ENCODE data around the gene SH3BP2.

The SH3BP2 gene

GRCh38 chr4:2879026-2879425 lies 86.1 kb downstream of the SH3BP2 start:
- Histone ChIP-seq H3K27me3 (ENCODE audit: insufficient read depth, poor library complexity, severe bottlenecking) (no peaks in the 10 kb centered on the region), H3K9me3 (ENCODE audit: severe bottlenecking) (no peaks in the 10 kb centered on the region), H3K4me3 (ENCODE audit: severe bottlenecking) (no peak overlapping the region), H3K27ac (ENCODE audit: poor library complexity, severe bottlenecking) (no peak overlapping the region), H3K4me1 (ENCODE audit: insufficient read depth, poor library complexity, severe bottlenecking) (no peaks in the 10 kb centered on the region), H3K36me3 (ENCODE audit: low read depth) (peaks cover 45% of the 10 kb centered on the region)
- no peak for ATAC-seq (ENCODE audit: low read depth)
- no peak for TF ChIP-seq CTCF (IDR thresholded peaks at IDR 0.05; ENCODE audit: poor library complexity, severe bottlenecking)
- no peak for DNase-seq (ENCODE audit: low spot score)

GRCh38 chr4:2881431-2881830 lies 88.5 kb downstream of the SH3BP2 start:
- no peak overlapping the region for H3K4me3 ChIP-seq (ENCODE audit: severe bottlenecking)

GRCh38 chr4:2882341-2882740 lies 89.5 kb downstream of the SH3BP2 start:
- no peaks in the 10 kb centered on the region for H3K4me1 ChIP-seq (ENCODE audit: insufficient read depth, poor library complexity, severe bottlenecking)
- peaks cover 67% of the 10 kb centered on the region for H3K36me3 ChIP-seq (ENCODE audit: low read depth)
- no peak for TF ChIP-seq CTCF (IDR thresholded peaks at IDR 0.05; ENCODE audit: poor library complexity, severe bottlenecking)
- no peaks in the 10 kb centered on the region for H3K27me3 ChIP-seq (ENCODE audit: insufficient read depth, poor library complexity, severe bottlenecking)
- no peak overlapping the region for H3K27ac ChIP-seq (ENCODE audit: poor library complexity, severe bottlenecking)
- no peak for DNase-seq (ENCODE audit: low spot score)
- ATAC-seq (ENCODE audit: low read depth): no peak
- no peaks in the 10 kb centered on the region for H3K9me3 ChIP-seq (ENCODE audit: severe bottlenecking)
- H3K4me3 ChIP-seq (ENCODE audit: severe bottlenecking): no peak overlapping the region

More at GRCh38 chr4:2881431-2881830, 88.5 kb downstream of the SH3BP2 start:
- Histone ChIP-seq H3K27ac (ENCODE audit: poor library complexity, severe bottlenecking) (no peak overlapping the region), H3K4me1 (ENCODE audit: insufficient read depth, poor library complexity, severe bottlenecking) (no peaks in the 10 kb centered on the region), H3K27me3 (ENCODE audit: insufficient read depth, poor library complexity, severe bottlenecking) (no peaks in the 10 kb centered on the region), H3K36me3 (ENCODE audit: low read depth) (peaks cover 59% of the 10 kb centered on the region), H3K9me3 (ENCODE audit: severe bottlenecking) (no peaks in the 10 kb centered on the region)
- ATAC-seq (ENCODE audit: low read depth): no peak
- TF ChIP-seq CTCF (IDR thresholded peaks at IDR 0.05; ENCODE audit: poor library complexity, severe bottlenecking): no peak
- no peak for DNase-seq (ENCODE audit: low spot score)

DNA sequence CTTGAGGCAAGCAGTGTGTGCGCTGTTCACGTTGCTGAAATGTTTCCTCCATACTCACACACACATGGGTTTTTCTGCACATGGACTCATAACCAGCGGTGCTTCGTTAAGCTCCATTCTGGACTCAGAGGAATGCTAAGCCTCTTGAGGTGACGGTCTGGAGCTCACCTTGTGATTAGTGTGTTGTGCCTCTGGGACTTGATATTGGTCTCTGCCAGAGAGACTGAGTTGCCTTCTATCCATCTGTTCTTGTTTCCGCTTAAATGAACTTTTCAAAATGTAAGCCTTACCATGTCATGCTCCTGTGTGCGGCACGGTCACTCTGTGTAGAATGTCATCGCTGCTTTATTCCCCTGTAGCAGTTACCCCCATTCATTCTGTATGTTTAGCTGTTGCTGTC lies 93.3 kb downstream of the SH3BP2 start:
- Histone ChIP-seq H3K36me3 (ENCODE audit: low read depth) (peaks cover 75% of the 10 kb centered on the region), H3K27me3 (ENCODE audit: insufficient read depth, poor library complexity, severe bottlenecking) (no peaks in the 10 kb centered on the region), H3K9me3 (ENCODE audit: severe bottlenecking) (no peaks in the 10 kb centered on the region), H3K27ac (ENCODE audit: poor library complexity, severe bottlenecking) (no peak overlapping the region), H3K4me1 (ENCODE audit: insufficient read depth, poor library complexity, severe bottlenecking) (no peaks in the 10 kb centered on the region), H3K4me3 (ENCODE audit: severe bottlenecking) (no peak overlapping the region)
- DNase-seq (ENCODE audit: low spot score) (no peak), ATAC-seq (ENCODE audit: low read depth) (no peak)
- TF ChIP-seq CTCF (IDR thresholded peaks at IDR 0.05; ENCODE audit: poor library complexity, severe bottlenecking): no peak

GRCh38 chr4:2886622-2887021 lies 93.7 kb downstream of the SH3BP2 start:
- peaks cover 70% of the 10 kb centered on the region for H3K36me3 ChIP-seq (ENCODE audit: low read depth)
- no peaks in the 10 kb centered on the region for H3K4me1 ChIP-seq (ENCODE audit: insufficient read depth, poor library complexity, severe bottlenecking)
- no peak for TF ChIP-seq CTCF (IDR thresholded peaks at IDR 0.05; ENCODE audit: poor library complexity, severe bottlenecking)
- no peak overlapping the region for H3K4me3 ChIP-seq (ENCODE audit: severe bottlenecking)
- no peaks in the 10 kb centered on the region for H3K27me3 ChIP-seq (ENCODE audit: insufficient read depth, poor library complexity, severe bottlenecking)
- ATAC-seq (ENCODE audit: low read depth): no peak
- H3K9me3 ChIP-seq (ENCODE audit: severe bottlenecking): no peaks in the 10 kb centered on the region
- H3K27ac ChIP-seq (ENCODE audit: poor library complexity, severe bottlenecking): no peak overlapping the region
- no peak for DNase-seq (ENCODE audit: low spot score)
